H9 (cell line): ENCODE results near the gene TIAM1. TPM values are rescaled to one million over a fixed set of nuclear protein-coding genes. Genes with fewer than 3 reads are reported as not detected.

Experiments
- DNase-seq: peaks from one replicate; pipeline ENCODE4 v3.0.0-alpha.2; 2017
- H2AFZ ChIP-seq: one replicate; pipeline ENCODE4 v1.6.1; 2013; ENCODE audit warnings: mild to moderate bottlenecking, low read length, control low read depth, moderate library complexity
- H2AK5ac ChIP-seq: 2 replicates; pipeline ENCODE4 v1.6.1; 2013; ENCODE audit warnings: low read length, control low read depth, mixed read lengths; ENCODE audit not compliant: insufficient read length
- H2BK120ac ChIP-seq: one replicate; pipeline ENCODE4 v1.6.1; 2013; ENCODE audit warnings: low read depth, mild to moderate bottlenecking, low read length, control low read depth, inconsistent platforms; ENCODE audit not compliant: poor library complexity, severe bottlenecking
- H2BK12ac ChIP-seq: 2 replicates; pipeline ENCODE4 v1.6.1; 2013; ENCODE audit warnings: low read length, control low read depth, mixed read lengths, low read depth; ENCODE audit not compliant: insufficient read length
- H2BK15ac ChIP-seq: 2 replicates; pipeline ENCODE4 v1.6.1; 2013; ENCODE audit warnings: low read depth, low read length, control low read depth
- H2BK20ac ChIP-seq: one replicate; pipeline ENCODE4 v1.6.1; 2013; ENCODE audit warnings: low read depth, mild to moderate bottlenecking, low read length, control low read depth, inconsistent platforms; ENCODE audit not compliant: poor library complexity, severe bottlenecking
- H2BK5ac ChIP-seq: 2 replicates; pipeline ENCODE4 v1.6.1; 2013; ENCODE audit warnings: low read length, control low read depth, mixed read lengths; ENCODE audit not compliant: insufficient read length
- H3K14ac ChIP-seq: 2 replicates; pipeline ENCODE4 v1.6.1; 2013; ENCODE audit warnings: low read length, control low read depth; ENCODE audit not compliant: insufficient read depth
- H3K18ac ChIP-seq: 2 replicates; pipeline ENCODE4 v1.6.1; 2013; ENCODE audit warnings: low read depth, mild to moderate bottlenecking, mixed read lengths, low read length, control low read depth; ENCODE audit not compliant: insufficient read length
- H3K23ac ChIP-seq: 2 replicates; pipeline ENCODE4 v1.6.1; 2013; ENCODE audit warnings: low read length, control low read depth, mixed read lengths, low read depth; ENCODE audit not compliant: insufficient read length
- H3K23me2 ChIP-seq: 2 replicates; pipeline ENCODE4 v1.6.1; 2013; ENCODE audit warnings: low read depth, mild to moderate bottlenecking, mixed read lengths, low read length, control low read depth; ENCODE audit not compliant: insufficient read length, poor library complexity, severe bottlenecking
- H3K27ac ChIP-seq: 2 replicates; pipeline ENCODE4 v1.5.1; 2013; ENCODE audit warnings: low read length, control low read depth, mixed read lengths, low read depth; ENCODE audit not compliant: insufficient read length
- H3K27me3 ChIP-seq: 2 replicates; pipeline ENCODE4 v1.6.1; 2013; ENCODE audit warnings: low read length, control low read depth, inconsistent platforms; ENCODE audit not compliant: insufficient read depth
- H3K4ac ChIP-seq: 2 replicates; pipeline ENCODE4 v1.6.1; 2013; ENCODE audit warnings: low read depth, mild to moderate bottlenecking, control low read depth, inconsistent platforms, low read length, moderate library complexity
- H3K4me1 ChIP-seq: 2 replicates; pipeline ENCODE4 v1.6.1; 2013; ENCODE audit warnings: low read length, control low read depth, inconsistent platforms; ENCODE audit not compliant: insufficient read depth
- H3K4me2 ChIP-seq: 2 replicates; pipeline ENCODE4 v1.6.1; 2013; ENCODE audit warnings: low read length, control low read depth, mixed read lengths; ENCODE audit not compliant: insufficient read length, insufficient read depth
- H3K56ac ChIP-seq: 2 replicates; pipeline ENCODE4 v1.6.1; 2013; ENCODE audit warnings: low read depth, mild to moderate bottlenecking, mixed read lengths, low read length, control low read depth; ENCODE audit not compliant: insufficient read length
- H3K79me1 ChIP-seq: 2 replicates; pipeline ENCODE4 v1.6.1; 2013; ENCODE audit warnings: low read depth, mild to moderate bottlenecking, moderate library complexity, low read length, control low read depth, inconsistent platforms; ENCODE audit not compliant: insufficient read depth, poor library complexity, severe bottlenecking
- H3K79me2 ChIP-seq: 2 replicates; pipeline ENCODE4 v1.6.1; 2013; ENCODE audit warnings: low read length, control low read depth, inconsistent platforms; ENCODE audit not compliant: insufficient read depth
- H3K9ac ChIP-seq: 2 replicates; pipeline ENCODE4 v1.6.1; 2013; ENCODE audit warnings: low read length, control low read depth, mixed read lengths; ENCODE audit not compliant: insufficient read length; ENCODE audit errors: extremely low read depth
- H3K9me3 ChIP-seq: one replicate; pipeline ENCODE4 v1.6.1; 2013; ENCODE audit warnings: low read depth, low read length, inconsistent platforms; ENCODE audit not compliant: control insufficient read depth
- H3T11ph ChIP-seq: one replicate; pipeline ENCODE4 v1.6.1; 2013; ENCODE audit warnings: mild to moderate bottlenecking, low read length, control low read depth, inconsistent platforms
- H4K20me1 ChIP-seq: one replicate; pipeline ENCODE4 v1.6.1; 2013; ENCODE audit not compliant: control insufficient read depth, insufficient read length, insufficient read depth
- H4K5ac ChIP-seq: 2 replicates; pipeline ENCODE4 v1.6.1; 2013; ENCODE audit warnings: low read depth, mild to moderate bottlenecking, mixed read lengths, low read length, control low read depth; ENCODE audit not compliant: insufficient read length
- H4K8ac ChIP-seq: replicated peaks from 2 replicates; pipeline ENCODE4 v1.6.1; 2013; ENCODE audit warnings: low read length, control low read depth, mixed read lengths, low read depth; ENCODE audit not compliant: insufficient read length
- H4K91ac ChIP-seq: 2 replicates; pipeline ENCODE4 v1.6.1; 2013; ENCODE audit warnings: low read depth, mild to moderate bottlenecking, moderate library complexity, mixed read lengths, low read length, control low read depth; ENCODE audit not compliant: insufficient read length
- H3K27ac Mint-ChIP-seq, 3 experiments: 2 replicates in 2 of 3; 3 replicates in 1 of 3; pipeline ENCODE4 v1.8.0; 2020 to 2021; ENCODE audit warnings: mixed read lengths in 3 of 3, mild to moderate bottlenecking in 1 of 3, moderate library complexity in 1 of 3
- H3K27me3 Mint-ChIP-seq: 2 replicates; pipeline ENCODE4 v1.8.0; 2021; ENCODE audit warnings: low read depth, mild to moderate bottlenecking, moderate library complexity, mixed read lengths
- H3K36me3 Mint-ChIP-seq, 3 experiments: 2 replicates in 2 of 3; 3 replicates in 1 of 3; pipeline ENCODE4 v1.8.0; 2020 to 2021; ENCODE audit warnings: low read depth in 3 of 3, mixed read lengths in 3 of 3; ENCODE audit not compliant: insufficient read depth in 1 of 3
- H3K4me1 Mint-ChIP-seq, 2 experiments: 2 replicates each; pipeline ENCODE4 v1.8.0; 2020; ENCODE audit warnings: mixed read lengths in 2 of 2
- H3K4me3 Mint-ChIP-seq, 2 experiments: 2 replicates in 1 of 2; 3 replicates in 1 of 2; pipeline ENCODE4 v1.8.0; 2020 to 2021; ENCODE audit warnings: mild to moderate bottlenecking in 2 of 2, mixed read lengths in 2 of 2, moderate library complexity in 1 of 2
- H3K9me3 Mint-ChIP-seq, 2 experiments: 2 replicates in 1 of 2; 3 replicates in 1 of 2; pipeline ENCODE4 v1.8.0; 2020; ENCODE audit warnings: mild to moderate bottlenecking in 2 of 2, mixed read lengths in 2 of 2, moderate library complexity in 1 of 2
- WGBS: extraction: QIAGEN DNeasy Blood & Tissue Kit; methylation state at CpG from one replicate; pipeline ENCODE4 v1.1.7; 2013; ENCODE audit warnings: missing lambda C conversion rate, low lambda C conversion rate, mixed read lengths; ENCODE audit not compliant: insufficient read length; ENCODE audit errors: extremely low coverage; 5-methylcytosine and 5-hydroxymethylcytosine counted together
- total RNA-seq: library from RNA; stranded (reverse); gene quantifications from 2 replicates; pipeline ENCODE4 v1.2.1, GENCODE V29; 2021
- TF ChIP-seq, protein P1 (sequence below): fragments of 200-600 bp; sonication (generic); conservative IDR thresholded peaks from 3 replicates; pipeline ENCODE4 v1.8.0; 2021; ENCODE audit warnings: antibody characterized with exemption, mild to moderate bottlenecking

Gene TIAM1
- total RNA-seq, 1 experiment from 2014 or later: 23.1 TPM

DNA sequence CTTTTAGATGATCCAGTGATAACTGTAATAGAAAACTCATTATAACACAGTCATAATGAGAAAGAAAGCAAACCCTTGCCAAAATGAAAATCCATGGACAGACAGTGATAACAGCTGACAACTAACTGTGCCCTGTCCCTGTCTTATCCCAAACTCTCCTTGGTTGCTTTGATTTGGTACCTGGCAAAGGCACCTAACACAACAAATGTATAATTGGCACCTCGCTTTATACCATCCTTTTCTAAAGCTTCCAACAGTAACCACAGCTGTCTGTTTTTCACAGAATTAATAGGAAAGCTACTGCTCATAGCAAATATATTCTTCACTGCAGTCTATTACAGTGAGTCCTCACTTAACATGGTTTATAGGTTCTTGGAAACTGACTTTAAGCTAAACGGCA, 187.4 kb downstream of the TIAM1 start:
- peaks cover 7% of the 10 kb centered on the region for H3K23me2 ChIP-seq
- H3K79me2 ChIP-seq: no peaks in the 10 kb centered on the region
- no peak overlapping the region for H3K18ac ChIP-seq
- H4K8ac ChIP-seq: no peak overlapping the region
- no peak overlapping the region for H4K91ac ChIP-seq
- TF ChIP-seq, protein P1, sequence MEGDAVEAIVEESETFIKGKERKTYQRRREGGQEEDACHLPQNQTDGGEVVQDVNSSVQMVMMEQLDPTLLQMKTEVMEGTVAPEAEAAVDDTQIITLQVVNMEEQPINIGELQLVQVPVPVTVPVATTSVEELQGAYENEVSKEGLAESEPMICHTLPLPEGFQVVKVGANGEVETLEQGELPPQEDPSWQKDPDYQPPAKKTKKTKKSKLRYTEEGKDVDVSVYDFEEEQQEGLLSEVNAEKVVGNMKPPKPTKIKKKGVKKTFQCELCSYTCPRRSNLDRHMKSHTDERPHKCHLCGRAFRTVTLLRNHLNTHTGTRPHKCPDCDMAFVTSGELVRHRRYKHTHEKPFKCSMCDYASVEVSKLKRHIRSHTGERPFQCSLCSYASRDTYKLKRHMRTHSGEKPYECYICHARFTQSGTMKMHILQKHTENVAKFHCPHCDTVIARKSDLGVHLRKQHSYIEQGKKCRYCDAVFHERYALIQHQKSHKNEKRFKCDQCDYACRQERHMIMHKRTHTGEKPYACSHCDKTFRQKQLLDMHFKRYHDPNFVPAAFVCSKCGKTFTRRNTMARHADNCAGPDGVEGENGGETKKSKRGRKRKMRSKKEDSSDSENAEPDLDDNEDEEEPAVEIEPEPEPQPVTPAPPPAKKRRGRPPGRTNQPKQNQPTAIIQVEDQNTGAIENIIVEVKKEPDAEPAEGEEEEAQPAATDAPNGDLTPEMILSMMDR: no peak
- H3K4me1 ChIP-seq: peaks cover 14% of the 10 kb centered on the region; the same call in 1 of the 2 replicates
- H3K56ac ChIP-seq: no peak overlapping the region
- H3K27ac ChIP-seq: no peak overlapping the region
- H3K9ac ChIP-seq: no peak overlapping the region
- H2BK5ac ChIP-seq: no peak overlapping the region
- no peak overlapping the region for H3K4me3 Mint-ChIP-seq
- no peaks in the 10 kb centered on the region for H3K27me3 ChIP-seq
- H3K14ac ChIP-seq: no peak overlapping the region
- no peak overlapping the region for H3T11ph ChIP-seq
- H3K4ac ChIP-seq: no peak overlapping the region
- no CpG with 5 or more reads among the region's 2 CpGs for WGBS
- H4K5ac ChIP-seq: no peak overlapping the region
- H3K4me1 Mint-ChIP-seq: peaks cover 47 to 57% of the 10 kb centered on the region in 2 experiments
- no peak overlapping the region for H2AFZ ChIP-seq
- no peaks in the 10 kb centered on the region; the same call in 1 of the 2 replicates for H3K27me3 Mint-ChIP-seq
- H3K36me3 Mint-ChIP-seq: peaks cover 11 to 29% (median 21%) of the 10 kb centered on the region in 3 experiments
- no peak overlapping the region; a peak in 1 of 7 replicates for H3K27ac Mint-ChIP-seq
- H3K9me3 Mint-ChIP-seq: peaks cover 20 to 22% of the 10 kb centered on the region in 2 experiments
- peaks cover 17% of the 10 kb centered on the region for H3K9me3 ChIP-seq
- H2BK20ac ChIP-seq: no peak overlapping the region
- no peak for DNase-seq
- H2BK15ac ChIP-seq: no peak overlapping the region
- H2BK120ac ChIP-seq: no peak overlapping the region
- H3K79me1 ChIP-seq: no peaks in the 10 kb centered on the region
- no peak overlapping the region for H3K23ac ChIP-seq
- no peaks in the 10 kb centered on the region for H4K20me1 ChIP-seq
- H2AK5ac ChIP-seq: no peak overlapping the region
- H3K4me2 ChIP-seq: no peak overlapping the region
- H2BK12ac ChIP-seq: no peak overlapping the region
